KMS-11 (cell line): Measurements from ENCODE around the gene FUS.

ENCODE experiments used
- H2AFZ ChIP-seq: fragments of 200-600 bp; sonication (generic); 2 replicates; pipeline ENCODE4 v1.6.1; 2016; ENCODE audit warnings: antibody characterized with exemption, mixed run types, low read depth
- H3K27ac ChIP-seq: fragments of 200-600 bp; sonication (generic); 2 replicates; pipeline ENCODE4 v1.6.1; 2016; ENCODE audit warnings: mild to moderate bottlenecking, mixed run types
- H3K27me3 ChIP-seq: fragments of 200-600 bp; sonication (generic); 2 replicates; pipeline ENCODE4 v1.6.1; 2017; ENCODE audit warnings: mild to moderate bottlenecking, low read depth, mixed run types, moderate library complexity; ENCODE audit not compliant: insufficient read depth
- H3K36me3 ChIP-seq: fragments of 200-600 bp; sonication (generic); 2 replicates; pipeline ENCODE4 v1.6.1; 2017; ENCODE audit warnings: mild to moderate bottlenecking, mixed run types; ENCODE audit not compliant: insufficient read depth
- H3K4me1 ChIP-seq: fragments of 200-600 bp; sonication (generic); 2 replicates; pipeline ENCODE4 v1.6.1; 2016; ENCODE audit warnings: mild to moderate bottlenecking, low read depth, mixed run types; ENCODE audit not compliant: poor library complexity, severe bottlenecking
- H3K4me2 ChIP-seq: fragments of 200-600 bp; sonication (generic); 2 replicates; pipeline ENCODE4 v1.7.0; 2016; ENCODE audit warnings: mild to moderate bottlenecking, mixed run types
- H3K4me3 ChIP-seq: fragments of 200-600 bp; sonication (generic); IDR thresholded peaks from 2 replicates; pipeline ENCODE4 v1.6.1; 2017; ENCODE audit warnings: low read depth, low read length, mixed read lengths; ENCODE audit not compliant: insufficient read depth
- H3K79me2 ChIP-seq: fragments of 200-600 bp; sonication (generic); 2 replicates; pipeline ENCODE4 v1.6.1; 2016; ENCODE audit warnings: low read depth, mixed run types; ENCODE audit not compliant: insufficient read depth
- H3K9ac ChIP-seq: fragments of 200-600 bp; sonication (generic); 2 replicates; pipeline ENCODE4 v1.6.1; 2016; ENCODE audit warnings: mild to moderate bottlenecking, mixed run types
- H4K20me1 ChIP-seq: fragments of 200-600 bp; sonication (generic); 2 replicates; pipeline ENCODE4 v1.6.1; 2016; ENCODE audit warnings: mild to moderate bottlenecking, mixed run types; ENCODE audit not compliant: insufficient read depth
- CTCF ChIP-seq: fragments of 200-600 bp; sonication (generic); conservative IDR thresholded peaks from 2 replicates; pipeline ENCODE4 v1.6.1; 2017; ENCODE audit warnings: low read depth, mild to moderate bottlenecking, antibody characterized with exemption, low read length, moderate library complexity, mixed read lengths

Gene FUS

GRCh38 chr16:31190818-31191444 is 11.0 kb downstream of the FUS start:
- Histone ChIP-seq H3K79me2 (peaks cover 46% of the 10 kb centered on the region; the same call in 1 of the 2 replicates), H3K4me2 (no peak overlapping the region), H3K4me3 (no peak overlapping the region), H4K20me1 (peaks cover 13% of the 10 kb centered on the region; the same call in 1 of the 2 replicates), H3K27ac (no peak overlapping the region), H3K9ac (no peak overlapping the region), H3K27me3 (no peaks in the 10 kb centered on the region), H3K4me1 (peaks cover 21% of the 10 kb centered on the region), H3K36me3 (peaks cover 53% of the 10 kb centered on the region), H2AFZ (no peak overlapping the region)
- TF ChIP-seq CTCF: no peak

GRCh38 chr16:31191697-31192428 is 11.9 kb downstream of the FUS start:
- Histone ChIP-seq H4K20me1 (peaks cover 10% of the 10 kb centered on the region; the same call in 1 of the 2 replicates), H3K4me1 (peaks cover 20% of the 10 kb centered on the region), H3K79me2 (peaks cover 36% of the 10 kb centered on the region; the same call in 1 of the 2 replicates)

GRCh38 chr16:31192856-31193642 is 13.1 kb downstream of the FUS start:
- Histone ChIP-seq H3K27me3 (no peaks in the 10 kb centered on the region), H3K79me2 (peaks cover 25% of the 10 kb centered on the region; the same call in 1 of the 2 replicates), H3K4me2 (no peak overlapping the region), H3K9ac (no peak overlapping the region), H3K4me3 (no peak overlapping the region), H3K36me3 (peaks cover 32% of the 10 kb centered on the region), H3K27ac (no peak overlapping the region), H4K20me1 (no peaks in the 10 kb centered on the region; the same call in 1 of the 2 replicates), H3K4me1 (peaks cover 10% of the 10 kb centered on the region), H2AFZ (no peak overlapping the region)
- no peak for TF ChIP-seq CTCF

More at GRCh38 chr16:31191697-31192428, 11.9 kb downstream of the FUS start:
- TF ChIP-seq CTCF: no peak
- H2AFZ ChIP-seq: no peak overlapping the region
- H3K27me3 ChIP-seq: no peaks in the 10 kb centered on the region
- no peak overlapping the region for H3K4me2 ChIP-seq
- peaks cover 44% of the 10 kb centered on the region for H3K36me3 ChIP-seq
- no peak overlapping the region for H3K4me3 ChIP-seq
- H3K27ac ChIP-seq: no peak overlapping the region
- no peak overlapping the region for H3K9ac ChIP-seq

GRCh38 chr16:31193874-31194273 is 13.9 kb downstream of the FUS start:
- peaks cover 16% of the 10 kb centered on the region; the same call in 1 of the 2 replicates for H3K79me2 ChIP-seq
- H3K27ac ChIP-seq: no peak overlapping the region
- H3K36me3 ChIP-seq: peaks cover 24% of the 10 kb centered on the region
- no peak overlapping the region for H2AFZ ChIP-seq
- H3K4me3 ChIP-seq: no peak overlapping the region
- no peaks in the 10 kb centered on the region; the same call in 1 of the 2 replicates for H4K20me1 ChIP-seq
- no peak overlapping the region for H3K4me2 ChIP-seq
- peaks cover 5% of the 10 kb centered on the region for H3K4me1 ChIP-seq
- TF ChIP-seq CTCF: no peak
- H3K27me3 ChIP-seq: no peaks in the 10 kb centered on the region
- H3K9ac ChIP-seq: no peak overlapping the region
